Mucosa of stomach (tissue), 1 donor: ENCODE results near the gene DSCAML1.

Experiments used
- H3K27me3 ChIP-seq: one replicate; pipeline ENCODE4 v1.7.0; 2013; ENCODE audit warnings: mild to moderate bottlenecking, low read length; ENCODE audit not compliant: control insufficient read depth, insufficient read depth
- H3K36me3 ChIP-seq: one replicate; pipeline ENCODE4 v1.7.0; 2013; ENCODE audit warnings: low read length; ENCODE audit not compliant: control insufficient read depth, insufficient read depth
- H3K4me1 ChIP-seq: one replicate; pipeline ENCODE4 v1.7.0; 2013; ENCODE audit warnings: mild to moderate bottlenecking, low read length; ENCODE audit not compliant: control insufficient read depth, insufficient read depth
- H3K4me3 ChIP-seq: one replicate; pipeline ENCODE4 v1.7.0; 2013; ENCODE audit warnings: low read length
- H3K9ac ChIP-seq: one replicate; pipeline ENCODE4 v1.7.0; 2013; ENCODE audit warnings: mild to moderate bottlenecking, low read length, moderate library complexity
- H3K9me3 ChIP-seq: one replicate; pipeline ENCODE4 v1.7.0; 2013; ENCODE audit warnings: mild to moderate bottlenecking, low read length, moderate library complexity; ENCODE audit not compliant: control insufficient read depth
- donor health status: Pancreatic carcinoma.

The DSCAML1 gene

GRCh38 chr11:117619661-117620060 lies 177.4 kb downstream of the DSCAML1 start:
- H3K4me1 ChIP-seq = no peaks in the 10 kb centered on the region
- H3K9ac ChIP-seq = no peak overlapping the region
- no peaks in the 10 kb centered on the region for H3K36me3 ChIP-seq
- no peak overlapping the region for H3K4me3 ChIP-seq
- no peaks in the 10 kb centered on the region for H3K9me3 ChIP-seq
- no peaks in the 10 kb centered on the region for H3K27me3 ChIP-seq

GRCh38 chr11:117618982-117619355 lies 178.0 kb downstream of the DSCAML1 start:
- Histone ChIP-seq H3K36me3 (no peaks in the 10 kb centered on the region), H3K9me3 (no peaks in the 10 kb centered on the region), H3K4me3 (no peak overlapping the region), H3K9ac (no peak overlapping the region), H3K4me1 (no peaks in the 10 kb centered on the region), H3K27me3 (no peaks in the 10 kb centered on the region)

GRCh38 chr11:117618302-117618981 lies 178.6 kb downstream of the DSCAML1 start:
- Histone ChIP-seq H3K4me1 (no peaks in the 10 kb centered on the region), H3K4me3 (no peak overlapping the region), H3K9ac (no peak overlapping the region), H3K27me3 (no peaks in the 10 kb centered on the region), H3K9me3 (no peaks in the 10 kb centered on the region), H3K36me3 (no peaks in the 10 kb centered on the region)

GRCh38 chr11:117616979-117617378 lies 180.0 kb downstream of the DSCAML1 start:
- Histone ChIP-seq H3K4me3 (no peak overlapping the region), H3K4me1 (no peaks in the 10 kb centered on the region), H3K36me3 (no peaks in the 10 kb centered on the region), H3K9me3 (no peaks in the 10 kb centered on the region), H3K27me3 (no peaks in the 10 kb centered on the region), H3K9ac (no peak overlapping the region)

GRCh38 chr11:117614728-117615127 lies 182.3 kb downstream of the DSCAML1 start:
- Histone ChIP-seq H3K9ac (no peak overlapping the region), H3K9me3 (no peaks in the 10 kb centered on the region), H3K27me3 (no peaks in the 10 kb centered on the region), H3K36me3 (no peaks in the 10 kb centered on the region), H3K4me3 (no peak overlapping the region), H3K4me1 (no peaks in the 10 kb centered on the region)

- Histone ChIP-seq H3K27me3 (no peaks in the 10 kb centered on the region), H3K9me3 (no peaks in the 10 kb centered on the region), H3K9ac (no peak overlapping the region)
Observed at GRCh38 chr11:117613521-117613920, 183.5 kb downstream of the DSCAML1 start.

GRCh38 chr11:117612177-117612576 lies 184.8 kb downstream of the DSCAML1 start:
- Histone ChIP-seq H3K4me1 (no peaks in the 10 kb centered on the region), H3K27me3 (peaks cover 2% of the 10 kb centered on the region), H3K36me3 (no peaks in the 10 kb centered on the region), H3K9me3 (no peaks in the 10 kb centered on the region), H3K9ac (no peak overlapping the region), H3K4me3 (no peak overlapping the region)

More at GRCh38 chr11:117613521-117613920, 183.5 kb downstream of the DSCAML1 start:
- H3K4me1 ChIP-seq = no peaks in the 10 kb centered on the region
- no peaks in the 10 kb centered on the region for H3K36me3 ChIP-seq
- no peak overlapping the region for H3K4me3 ChIP-seq

- Histone ChIP-seq H3K9me3 (no peaks in the 10 kb centered on the region), H3K4me3 (no peak overlapping the region), H3K36me3 (no peaks in the 10 kb centered on the region), H3K27me3 (peaks cover 3% of the 10 kb centered on the region), H3K4me1 (no peaks in the 10 kb centered on the region), H3K9ac (no peak overlapping the region)
Observed at GRCh38 chr11:117610901-117611300, 186.1 kb downstream of the DSCAML1 start.

- Histone ChIP-seq H3K36me3 (no peaks in the 10 kb centered on the region), H3K4me1 (no peaks in the 10 kb centered on the region), H3K27me3 (peaks cover 3% of the 10 kb centered on the region), H3K4me3 (no peak overlapping the region), H3K9ac (no peak overlapping the region), H3K9me3 (no peaks in the 10 kb centered on the region)
Observed at GRCh38 chr11:117610045-117610444, 187.0 kb downstream of the DSCAML1 start.

GRCh38 chr11:117607449-117607848 lies 189.6 kb downstream of the DSCAML1 start:
- H3K27me3 ChIP-seq = peaks cover 3% of the 10 kb centered on the region

GRCh38 chr11:117606790-117607189 lies 190.2 kb downstream of the DSCAML1 start:
- Histone ChIP-seq H3K9ac (no peak overlapping the region), H3K9me3 (no peaks in the 10 kb centered on the region), H3K4me3 (no peak overlapping the region), H3K27me3 (peaks cover 3% of the 10 kb centered on the region), H3K36me3 (no peaks in the 10 kb centered on the region), H3K4me1 (no peaks in the 10 kb centered on the region)

More at GRCh38 chr11:117607449-117607848, 189.6 kb downstream of the DSCAML1 start:
- no peak overlapping the region for H3K9ac ChIP-seq
- H3K4me1 ChIP-seq = no peaks in the 10 kb centered on the region
- H3K9me3 ChIP-seq = no peaks in the 10 kb centered on the region
- no peak overlapping the region for H3K4me3 ChIP-seq
- no peaks in the 10 kb centered on the region for H3K36me3 ChIP-seq

- no peaks in the 10 kb centered on the region for H3K36me3 ChIP-seq
- no peak overlapping the region for H3K4me3 ChIP-seq
- no peaks in the 10 kb centered on the region for H3K4me1 ChIP-seq
- peaks cover 3% of the 10 kb centered on the region for H3K27me3 ChIP-seq
- no peaks in the 10 kb centered on the region for H3K9me3 ChIP-seq
- no peak overlapping the region for H3K9ac ChIP-seq
Observed at GRCh38 chr11:117606211-117606610, 190.8 kb downstream of the DSCAML1 start.

- no peaks in the 10 kb centered on the region for H3K4me1 ChIP-seq
Observed at GRCh38 chr11:117605331-117605730, 191.7 kb downstream of the DSCAML1 start.

More at GRCh38 chr11:117605331-117605730, 191.7 kb downstream of the DSCAML1 start:
- no peak overlapping the region for H3K4me3 ChIP-seq
- peaks cover 3% of the 10 kb centered on the region for H3K27me3 ChIP-seq
- no peak overlapping the region for H3K9ac ChIP-seq
- H3K36me3 ChIP-seq = no peaks in the 10 kb centered on the region
- no peaks in the 10 kb centered on the region for H3K9me3 ChIP-seq
